Measurements from ENCODE around the gene PEMT. TPM values are rescaled to one million over a fixed set of nuclear protein-coding genes. Genes with fewer than 3 reads are reported as not detected.

Gene PEMT
- polyA plus RNA-seq, 2 of the 4 experiments (the other 2 are of a cell fraction), result 47.5 to 47.8 TPM

GRCh38 chr17:17508646-17509591 is 82.6 kb downstream of the PEMT start:
- Histone ChIP-seq H3K4me1 (peaks cover 15% of the 10 kb centered on the region), H3K4me2 (no peak overlapping the region), H3K27ac (no peak overlapping the region; a peak in 1 of 6 replicates), H3K4me3 (no peak overlapping the region), H3K9me3 (no peaks in the 10 kb centered on the region)
- ATAC-seq (no peak; a peak in 1 of 6 replicates), FAIRE-seq (no peak), DNase-seq (ENCODE audit: low read depth in 1 of 2, low spot score in 1 of 2) (no peak)
- 91% methylated on average over 33 of the region's 33 CpGs for WGBS (ENCODE audit: missing lambda C conversion rate)
- POLR2A ChIA-PET, result interaction anchor here (1.1 kb wide), 1 partner anchor 13 kb away, joined by 3 read pairs; the partner anchor contains the start of gene RASD1
- TF ChIP-seq KDM5A (IDR thresholded peaks at IDR 0.05) (no peak), HMGXB4 (CRISPR knock-in tag; IDR thresholded peaks at IDR 0.05; ENCODE audit: borderline replicate concordance) (no peak), POLR2AphosphoS2 (conservative IDR thresholded peaks at IDR 0.05; ENCODE audit: low read length) (no peak), HES2 (IDR thresholded peaks at IDR 0.05) (no peak), BHLHE40 (IDR thresholded peaks at IDR 0.05; ENCODE audit: low read depth, low read length) (no peak), RARB (CRISPR knock-in tag; IDR thresholded peaks at IDR 0.05) (no peak), EP300 (IDR thresholded peaks at IDR 0.05) (no peak), MYC (IDR thresholded peaks at IDR 0.05; ENCODE audit: borderline replicate concordance, low read length) (no peak), MAZ (IDR thresholded peaks at IDR 0.05; ENCODE audit: borderline replicate concordance, low read depth, low read length) (no peak)
- CTCF ChIA-PET, result interaction anchor here (1.2 to 9.0 kb wide), 7 partner anchors 10 to 154 kb away, joined by 4 to 102 read pairs (median 6); partner anchors contain the start of genes PEMT and RASD1

GRCh38 chr17:17508019-17508535 is 83.4 kb downstream of the PEMT start:
- ATAC-seq, result no peak
- CTCF ChIA-PET, result interaction anchor here (1.0 to 5.4 kb wide), 5 partner anchors 11 to 153 kb away, joined by 3 to 42 read pairs (median 24); partner anchors contain the start of genes PEMT and RASD1

More at GRCh38 chr17:17508019-17508535, 83.4 kb downstream of the PEMT start:
- Histone ChIP-seq H3K9me3 (no peaks in the 10 kb centered on the region), H3K4me1 (peaks cover 15% of the 10 kb centered on the region), H3K4me3 (no peak overlapping the region), H3K4me2 (no peak overlapping the region), H3K27ac (no peak overlapping the region)
- FAIRE-seq, result no peak
- TF ChIP-seq HOXB5 (CRISPR knock-in tag; IDR thresholded peaks at IDR 0.05) (no peak), ZSCAN20 (CRISPR knock-in tag; IDR thresholded peaks at IDR 0.05) (no peak), HEYL (CRISPR knock-in tag; IDR thresholded peaks at IDR 0.05) (no peak), POLR2A (IDR thresholded peaks at IDR 0.05; ENCODE audit: low read length) (no peak), HMGXB4 (CRISPR knock-in tag; IDR thresholded peaks at IDR 0.05; ENCODE audit: borderline replicate concordance) (no peak), JUN (IDR thresholded peaks at IDR 0.05) (no peak), ATOH8 (CRISPR knock-in tag; IDR thresholded peaks at IDR 0.05; ENCODE audit: low read depth) (no peak), ZFP36 (IDR thresholded peaks at IDR 0.05; ENCODE audit: borderline replicate concordance, partially characterized antibody) (no peak), CBX2 (IDR thresholded peaks at IDR 0.05; ENCODE audit: borderline replicate concordance, low read depth) (no peak)
- no peak for DNase-seq (ENCODE audit: low read depth in 1 of 2, low spot score in 1 of 2)
- POLR2A ChIA-PET, result no interaction called here
- WGBS (ENCODE audit: missing lambda C conversion rate), result 85% methylated on average over 8 of the region's 11 CpGs
